ENCODE measurements around the gene STX16. TPM values are rescaled to one million over a fixed set of nuclear protein-coding genes. Genes with fewer than 3 reads are reported as not detected.
A peak's percentile ranks its signal among the peaks of the same experiment; 100 is the strongest.

Gene STX16
- total and polyA plus RNA-seq, 2 of the 13 experiments (the other 11 are each of a cell fraction or from before 2014, with no cell fraction given): 28.0 to 72.7 TPM

DNA sequence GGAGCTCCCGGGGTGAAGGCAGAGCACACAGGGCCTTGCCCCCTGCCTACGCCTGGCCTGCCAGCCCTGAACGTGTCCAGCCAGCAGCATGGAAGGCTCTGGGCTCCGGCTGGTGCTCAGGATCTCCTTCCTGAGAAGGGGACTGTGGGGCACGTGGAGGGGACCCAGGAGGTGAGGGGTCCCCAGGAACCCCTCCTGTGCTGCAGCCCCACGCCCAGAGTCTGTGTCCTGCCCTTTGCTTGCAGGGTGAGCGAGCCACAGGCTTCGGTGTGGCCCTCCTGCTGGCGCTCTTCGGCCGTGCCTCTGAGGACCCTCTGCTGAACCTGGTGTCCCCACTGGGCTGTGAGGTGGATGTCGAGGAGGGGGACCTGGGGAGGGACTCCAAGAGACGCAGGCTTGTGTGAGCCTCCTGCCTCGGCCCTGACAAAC lies 63.9 kb downstream of the STX16 start:
- TF ChIP-seq RBM22 (optimal IDR thresholded peaks at IDR 0.05; ENCODE audit: low read length): peak; percentile 8
- no peak for TF ChIP-seq RFXANK (CRISPR knock-in tag; IDR thresholded peaks at IDR 0.05)
- intact Hi-C loops (cut with micrococcal nuclease; ENCODE audit: unreplicated experiment): no loop called here
- H3K9ac ChIP-seq (ENCODE audit: insufficient read depth, low read depth, low read length): no peak overlapping the region
- peaks cover 2 to 8% of the 10 kb centered on the region in 2 experiments; a peak in 1 of 5 replicates for H3K27me3 ChIP-seq (ENCODE audit: control insufficient read depth in 1 of 2, insufficient read depth in 2 of 2, low read length in 2 of 2)
- DNase-seq (ENCODE audit: low spot score): no peak
- H3K79me2 ChIP-seq (ENCODE audit: insufficient read depth, low read length): no peaks in the 10 kb centered on the region
- no peak for ATAC-seq
- H3K4me3 ChIP-seq (replicated peaks in 1 of 3; ENCODE audit: insufficient read depth in 1 of 3, low read depth in 2 of 3, low read length in 3 of 3): no peak overlapping the region
- H3K4me2 ChIP-seq (ENCODE audit: low read depth, low read length): no peak overlapping the region
- FAIRE-seq: no peak
- H3K27ac ChIP-seq (ENCODE audit: extremely low read length, insufficient read depth, low read length): no peak overlapping the region
- CTCF ChIA-PET (ENCODE audit: low intra/inter-chr PET ratio, low total read pairs): no interaction called here
- no TSS peak for BruUV-seq (replicated peaks)
- peaks cover 23% of the 10 kb centered on the region for H3K4me1 ChIP-seq (ENCODE audit: insufficient read depth, low read length)
- no peaks in the 10 kb centered on the region for H3K9me3 ChIP-seq (ENCODE audit: low read length)
- in situ Hi-C loops (cut with HindIII; ENCODE audit: extremely low pct_ligation_motif_present, low pct_unique_long_range_greater_than_20kb): no loop called here
- no peaks in the 10 kb centered on the region; the same call in 1 of the 2 replicates for H4K20me1 ChIP-seq (ENCODE audit: insufficient read depth, low read length)
- no peak overlapping the region for H2AFZ ChIP-seq (ENCODE audit: low read length)
- no peaks in the 10 kb centered on the region for H3K36me3 ChIP-seq (replicated peaks in 1 of 2; ENCODE audit: control insufficient read depth in 1 of 2, insufficient read depth in 2 of 2, low read length in 2 of 2)
- WGBS (ENCODE audit: low lambda C conversion rate): 91% methylated on average over 12 of the region's 14 CpGs
- POLR2A ChIA-PET: no interaction called here

DNA sequence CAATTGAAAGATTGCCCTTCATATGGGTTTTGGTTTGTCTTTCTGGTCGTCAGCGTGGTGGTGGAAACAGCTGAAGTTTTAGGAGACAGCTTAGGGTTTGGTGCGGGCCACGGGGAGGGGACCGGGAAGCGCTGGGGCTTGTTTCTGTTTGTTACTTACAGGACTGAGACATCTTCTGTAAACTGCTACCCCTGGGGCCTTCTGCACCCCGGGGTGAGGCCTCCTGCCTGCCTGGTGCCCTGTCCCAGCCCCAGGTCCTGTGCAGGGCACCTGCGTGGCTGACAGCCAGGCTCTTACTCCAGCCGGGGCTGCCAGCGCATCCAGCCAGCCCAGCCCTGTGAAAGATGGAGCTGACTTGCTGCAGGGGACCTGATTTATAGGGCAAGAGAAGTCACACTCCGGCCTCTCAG lies 64.3 kb downstream of the STX16 start:
- TF ChIP-seq ZSCAN31 (CRISPR knock-in tag; IDR thresholded peaks at IDR 0.05; ENCODE audit: low read depth) (no peak), ZNF605 (CRISPR knock-in tag; IDR thresholded peaks at IDR 0.05) (no peak), HOXA9 (CRISPR knock-in tag; IDR thresholded peaks at IDR 0.05; ENCODE audit: borderline replicate concordance) (no peak)
- Histone ChIP-seq H3K9me3 (ENCODE audit: low read length) (no peaks in the 10 kb centered on the region), H3K9ac (ENCODE audit: insufficient read depth, low read depth, low read length) (no peak overlapping the region), H3K27ac (ENCODE audit: extremely low read length, insufficient read depth, low read length) (no peak overlapping the region), H3K4me1 (ENCODE audit: insufficient read depth, low read length) (peaks cover 23% of the 10 kb centered on the region), H4K20me1 (ENCODE audit: insufficient read depth, low read length) (no peaks in the 10 kb centered on the region; the same call in 1 of the 2 replicates), H2AFZ (ENCODE audit: low read length) (no peak overlapping the region), H3K27me3 (ENCODE audit: control insufficient read depth in 1 of 2, insufficient read depth in 2 of 2, low read length in 2 of 2) (peaks cover 2 to 11% of the 10 kb centered on the region in 2 experiments; a peak in 1 of 5 replicates), H3K4me3 (replicated peaks in 1 of 3; ENCODE audit: insufficient read depth in 1 of 3, low read depth in 2 of 3, low read length in 3 of 3) (no peak overlapping the region), H3K4me2 (ENCODE audit: low read depth, low read length) (no peak overlapping the region), H3K79me2 (ENCODE audit: insufficient read depth, low read length) (no peaks in the 10 kb centered on the region), H3K36me3 (replicated peaks in 1 of 2; ENCODE audit: control insufficient read depth in 1 of 2, insufficient read depth in 2 of 2, low read length in 2 of 2) (no peaks in the 10 kb centered on the region)
- DNase-seq (ENCODE audit: low spot score): no peak
- no peak for FAIRE-seq
- in situ Hi-C loops (cut with HindIII; ENCODE audit: extremely low pct_ligation_motif_present, low pct_unique_long_range_greater_than_20kb): no loop called here
- ChIA-PET POLR2A (no interaction called here), CTCF (ENCODE audit: low intra/inter-chr PET ratio, low total read pairs) (no interaction called here)
- intact Hi-C loops (cut with micrococcal nuclease; ENCODE audit: unreplicated experiment): no loop called here
- ATAC-seq: no peak
- BruUV-seq (replicated peaks): no TSS peak
- 72% methylated on average over 11 of the region's 11 CpGs for WGBS (ENCODE audit: low lambda C conversion rate)
